Activated T-cell treated with anti-CD3 and anti-CD28 coated beads for 4 hours (primary cell): ENCODE results near the gene VPS4A.

Source experiments
- DNase-seq: peaks from one replicate; pipeline ENCODE4 v3.0.0-alpha.2; 2020

VPS4A gene

GRCh38 chr16:69368866-69369265 lies 57.7 kb downstream of the VPS4A start:
- no peak for DNase-seq

GRCh38 chr16:69371564-69371963 lies 60.4 kb downstream of the VPS4A start:
- no peak for DNase-seq

GRCh38 chr16:69373019-69373418 lies 61.9 kb downstream of the VPS4A start:
- DNase-seq, result no peak
